ENCODE measurements around the gene RASEF. TPM values are rescaled to one million over a fixed set of nuclear protein-coding genes. Genes with fewer than 3 reads are reported as not detected.

RASEF gene
- total RNA-seq, 1 experiment from 2014 or later, result 2.2 TPM

- H3K9me3 ChIP-seq (ENCODE audit: control insufficient read depth, low read depth, low read length), result no peaks in the 10 kb centered on the region
- H4K20me1 ChIP-seq (ENCODE audit: control insufficient read depth, insufficient read depth, insufficient read length), result no peaks in the 10 kb centered on the region
- DNase-seq, result no peak
- H3T11ph ChIP-seq (ENCODE audit: low read length), result no peak overlapping the region
- H3K9ac ChIP-seq (ENCODE audit: extremely low read depth, insufficient read length, low read length), result no peak overlapping the region
- no peak overlapping the region for H3K4me2 ChIP-seq (ENCODE audit: insufficient read depth, insufficient read length, low read length)
- no peak overlapping the region for H3K18ac ChIP-seq (ENCODE audit: insufficient read length, low read depth, low read length)
- H3K27me3 ChIP-seq (ENCODE audit: insufficient read depth, low read length), result peaks cover 10% of the 10 kb centered on the region; the same call in 1 of the 2 replicates
- no peak overlapping the region for H4K8ac ChIP-seq (replicated peaks; ENCODE audit: insufficient read length, low read depth, low read length)
- TF ChIP-seq CTCF (conservative IDR thresholded peaks at IDR 0.05), result no peak
- no peak overlapping the region for H3K14ac ChIP-seq (ENCODE audit: insufficient read depth, low read length)
- H4K91ac ChIP-seq (ENCODE audit: insufficient read length, low read depth, low read length), result no peak overlapping the region
- no peak overlapping the region for H3K4ac ChIP-seq (ENCODE audit: low read depth, low read length)
- peaks cover 0 to 7% of the 10 kb centered on the region in 2 experiments; a peak in 3 of 5 replicates for H3K9me3 Mint-ChIP-seq
- no peak overlapping the region for H2BK120ac ChIP-seq (ENCODE audit: low read depth, low read length, poor library complexity, severe bottlenecking)
- no peaks in the 10 kb centered on the region for H3K4me1 ChIP-seq (ENCODE audit: insufficient read depth, low read length)
- H3K56ac ChIP-seq (ENCODE audit: insufficient read length, low read depth, low read length), result no peak overlapping the region
- no peaks in the 10 kb centered on the region for H3K79me1 ChIP-seq (ENCODE audit: insufficient read depth, low read depth, low read length, poor library complexity, severe bottlenecking)
- no peak overlapping the region for H3K27ac ChIP-seq (ENCODE audit: insufficient read length, low read depth, low read length)
- H3K27me3 Mint-ChIP-seq (ENCODE audit: low read depth), result peaks cover 50% of the 10 kb centered on the region
- no peak overlapping the region for H3K23ac ChIP-seq (ENCODE audit: insufficient read length, low read depth, low read length)
- peaks cover 22 to 25% of the 10 kb centered on the region in 2 experiments for H3K4me1 Mint-ChIP-seq
- no peak overlapping the region for H3K4me3 Mint-ChIP-seq
- H3K23me2 ChIP-seq (ENCODE audit: insufficient read length, low read depth, low read length, poor library complexity, severe bottlenecking), result peaks cover 15% of the 10 kb centered on the region
- no peak overlapping the region for H4K5ac ChIP-seq (ENCODE audit: insufficient read length, low read depth, low read length)
- no peak overlapping the region for H2BK15ac ChIP-seq (ENCODE audit: low read depth, low read length)
- H2BK20ac ChIP-seq (ENCODE audit: low read depth, low read length, poor library complexity, severe bottlenecking), result no peak overlapping the region
- H3K36me3 Mint-ChIP-seq (ENCODE audit: insufficient read depth in 1 of 3, low read depth in 3 of 3), result peaks cover 4 to 5% (median 4%) of the 10 kb centered on the region in 3 experiments; a peak in 6 of 7 replicates
- WGBS (ENCODE audit: extremely low coverage, insufficient read length, low lambda C conversion rate), result no CpG with 5 or more reads among the region's 1 CpG
- H3K79me2 ChIP-seq (ENCODE audit: insufficient read depth, low read length), result no peaks in the 10 kb centered on the region
- H3K27ac Mint-ChIP-seq, result no peak overlapping the region; a peak in 1 of 7 replicates
- no peak overlapping the region for H2BK5ac ChIP-seq (ENCODE audit: insufficient read length, low read length)
- no peak overlapping the region for H2AFZ ChIP-seq (ENCODE audit: low read length)
- H2BK12ac ChIP-seq (ENCODE audit: insufficient read length, low read depth, low read length), result no peak overlapping the region
- no peak overlapping the region for H2AK5ac ChIP-seq (ENCODE audit: insufficient read length, low read length)
Observed at GRCh38 chr9:83059417-83059816, 3.5 kb downstream of the RASEF start.

All from H9 (cell line).